ENCODE data around the gene FAIM2.

Gene FAIM2

DNA sequence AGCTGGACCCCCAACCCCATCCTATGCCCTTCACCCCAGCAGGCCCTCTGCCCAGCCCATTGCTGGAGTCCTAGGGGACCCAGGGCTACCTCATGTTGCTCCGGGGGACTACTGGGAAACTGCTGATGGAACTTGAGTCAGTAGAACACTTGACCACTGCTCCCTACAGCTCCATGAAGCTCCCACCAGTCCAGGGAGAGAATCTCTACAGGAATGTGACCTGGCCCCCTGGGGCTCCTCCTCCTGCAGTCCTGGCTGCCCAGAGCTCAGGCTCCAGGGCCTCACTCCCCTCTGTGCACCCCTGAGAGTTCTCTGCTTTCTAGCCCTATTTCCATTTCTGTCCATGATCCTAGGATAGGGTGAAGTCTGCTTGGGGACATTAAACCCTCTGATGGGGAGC lies 36.0 kb upstream of the FAIM2 start:
- DNase-seq (ENCODE audit: low read depth in 2 of 2), result no peak

DNA sequence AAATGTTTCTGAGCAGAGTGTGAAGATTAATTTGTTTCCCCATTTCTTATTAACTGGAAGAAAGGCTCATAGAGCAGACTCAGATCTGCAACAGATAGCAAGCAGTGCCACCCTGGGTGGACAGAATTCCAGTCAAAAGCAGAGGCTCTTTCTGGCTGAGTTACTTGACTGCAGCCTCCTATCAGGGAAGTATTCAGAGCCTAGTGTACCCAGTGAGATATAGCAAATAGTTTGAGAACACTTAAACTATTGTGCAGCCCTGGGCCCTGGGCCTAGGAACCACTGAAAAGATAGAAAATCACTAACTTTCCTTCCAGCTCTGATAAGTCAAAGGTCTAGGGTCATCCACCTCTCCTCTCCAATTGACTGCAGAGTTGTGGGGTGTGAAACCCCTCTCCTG lies 35.6 kb upstream of the FAIM2 start:
- DNase-seq (ENCODE audit: low read depth in 2 of 2), result no peak

DNA sequence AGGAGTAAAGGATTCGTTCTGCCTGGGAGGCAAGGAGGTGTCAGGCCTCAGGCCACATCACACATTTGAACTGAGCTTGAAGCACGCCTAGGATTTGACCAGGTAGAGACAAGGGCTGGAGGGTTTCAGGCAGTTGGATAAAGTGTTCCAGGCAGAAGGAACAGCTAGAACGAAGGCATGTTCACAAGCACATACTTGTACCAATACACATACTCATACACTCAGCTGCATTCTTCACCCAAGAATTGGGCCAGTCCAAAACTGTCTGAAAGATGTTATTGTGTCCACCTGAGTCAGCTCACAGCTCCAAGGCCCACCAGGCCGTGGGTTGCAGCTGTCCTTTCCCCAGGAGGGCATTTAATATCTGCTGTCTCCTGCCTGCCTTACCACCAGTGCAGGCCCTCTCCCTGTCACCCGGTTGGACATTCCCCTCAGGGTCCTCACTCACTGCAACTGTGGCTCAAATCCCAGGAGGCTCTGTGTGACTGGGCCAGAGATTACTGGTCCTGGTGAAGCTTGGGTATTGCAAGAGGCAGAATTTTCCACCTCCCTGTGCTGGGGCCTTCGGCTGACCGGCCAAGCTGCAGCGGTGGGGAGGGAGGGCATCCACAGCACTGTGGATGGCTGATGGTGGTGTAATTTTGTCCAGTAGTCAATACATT lies 34.1 kb upstream of the FAIM2 start:
- no peak for DNase-seq (ENCODE audit: low read depth in 2 of 2)

DNA sequence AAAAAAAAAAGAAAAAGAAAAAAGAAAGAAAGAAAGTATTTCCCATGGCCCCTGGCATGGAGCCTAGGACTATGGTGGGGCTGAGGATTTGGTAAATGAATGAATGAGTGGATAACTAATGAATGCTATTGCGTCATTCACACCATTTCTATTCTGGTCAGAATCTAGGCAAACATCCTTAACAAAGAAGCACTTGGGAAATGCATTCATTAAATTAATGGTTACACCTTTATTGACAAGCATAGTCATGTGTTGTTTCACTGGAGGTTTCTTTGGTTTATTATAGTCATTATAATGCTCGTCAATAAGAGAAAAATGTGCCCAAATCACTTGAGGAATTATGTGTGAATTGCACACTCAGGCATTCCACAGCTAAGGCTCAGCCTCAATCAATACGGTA lies 33.2 kb upstream of the FAIM2 start:
- no peak for DNase-seq (ENCODE audit: low read depth in 2 of 2)

DNA sequence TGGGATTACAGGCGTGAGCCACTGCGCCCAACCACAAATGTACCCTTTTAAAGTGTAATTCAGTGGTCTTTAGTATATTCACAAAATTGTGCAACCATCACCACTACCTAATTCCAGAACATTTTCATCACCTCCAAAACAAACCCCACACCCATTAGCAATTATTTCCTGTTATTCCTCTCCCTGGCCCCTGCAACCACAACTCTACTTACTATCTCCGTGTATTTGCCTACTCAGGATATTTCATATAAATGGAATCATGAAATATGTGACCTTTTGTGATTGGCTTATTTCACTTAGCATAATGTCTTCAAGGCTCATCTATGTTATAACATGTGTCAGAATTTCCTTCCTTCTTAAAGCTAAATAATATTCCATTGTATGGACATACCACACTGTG lies 30.8 kb upstream of the FAIM2 start:
- no peak for DNase-seq (ENCODE audit: low read depth in 2 of 2)

DNA sequence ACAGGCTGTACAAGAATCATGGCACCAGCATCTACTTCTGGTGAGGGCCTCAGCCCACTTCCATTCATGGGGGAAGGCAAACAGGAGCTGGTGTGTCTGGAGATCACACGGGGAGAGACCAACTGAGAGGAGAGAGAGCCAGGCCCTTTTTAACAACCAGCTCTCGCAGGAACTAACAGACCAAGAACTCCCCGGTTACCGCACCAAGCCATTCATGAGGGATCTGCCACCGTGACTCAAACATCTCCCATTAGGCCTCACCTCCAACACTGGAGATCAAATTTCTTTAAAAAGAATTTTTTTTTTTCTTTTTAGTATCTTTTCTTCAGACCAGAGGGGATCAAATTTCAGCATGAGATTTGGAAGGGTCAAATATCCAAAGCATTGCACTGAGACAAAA lies 30.1 kb upstream of the FAIM2 start:
- DNase-seq (ENCODE audit: low read depth in 2 of 2), result peak; percentile 9 to 15

DNA sequence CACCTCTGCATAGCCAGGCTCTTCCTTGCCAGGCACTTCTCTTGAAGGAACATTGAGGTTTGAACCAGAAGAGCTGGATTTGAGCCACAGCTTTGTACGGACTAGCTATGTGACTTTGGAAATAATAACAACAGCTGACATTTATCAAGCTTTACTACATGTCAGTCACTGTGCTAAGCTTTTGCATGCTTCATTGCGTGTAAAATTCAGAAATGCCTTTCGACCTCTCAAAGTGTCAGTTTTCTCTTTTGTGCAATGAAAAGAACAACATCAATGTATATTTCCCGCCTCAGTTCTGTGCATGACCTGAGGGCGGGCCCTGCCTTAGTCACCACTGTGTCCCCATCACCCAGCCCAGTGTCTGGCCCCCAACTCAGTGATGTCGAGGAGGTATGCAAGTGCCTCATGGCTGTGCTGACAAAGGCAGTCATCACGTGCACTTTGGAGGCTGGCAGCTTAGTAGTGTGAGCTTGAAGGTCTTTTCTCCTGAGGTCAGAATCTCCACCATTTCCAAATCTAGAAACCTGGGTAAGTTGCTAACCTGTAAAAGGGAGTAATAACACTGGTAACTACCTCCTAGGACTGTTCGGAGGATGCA lies 28.9 kb upstream of the FAIM2 start:
- no peak for DNase-seq (ENCODE audit: low read depth in 2 of 2)

DNA sequence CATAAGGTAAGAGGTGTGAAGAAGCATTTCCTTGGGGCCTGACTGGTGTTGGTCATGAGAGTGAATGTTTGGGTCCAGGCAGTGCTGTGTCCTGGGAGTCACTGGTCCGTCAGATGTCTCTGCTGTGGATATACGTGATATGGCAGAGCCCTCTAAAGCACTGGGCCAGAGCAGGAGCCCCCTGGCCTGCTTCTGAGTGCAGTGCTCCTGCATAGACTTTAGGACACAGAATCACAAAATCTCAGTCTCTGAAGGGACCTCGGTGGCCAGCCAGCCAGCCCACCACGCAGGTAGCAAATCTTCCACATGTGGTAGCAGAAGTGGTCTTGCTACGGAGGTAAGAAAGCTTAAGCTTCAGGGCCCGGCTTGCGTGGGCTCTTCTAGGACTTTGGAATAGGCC lies 28.3 kb upstream of the FAIM2 start:
- no peak for DNase-seq (ENCODE audit: low read depth in 2 of 2)

DNA sequence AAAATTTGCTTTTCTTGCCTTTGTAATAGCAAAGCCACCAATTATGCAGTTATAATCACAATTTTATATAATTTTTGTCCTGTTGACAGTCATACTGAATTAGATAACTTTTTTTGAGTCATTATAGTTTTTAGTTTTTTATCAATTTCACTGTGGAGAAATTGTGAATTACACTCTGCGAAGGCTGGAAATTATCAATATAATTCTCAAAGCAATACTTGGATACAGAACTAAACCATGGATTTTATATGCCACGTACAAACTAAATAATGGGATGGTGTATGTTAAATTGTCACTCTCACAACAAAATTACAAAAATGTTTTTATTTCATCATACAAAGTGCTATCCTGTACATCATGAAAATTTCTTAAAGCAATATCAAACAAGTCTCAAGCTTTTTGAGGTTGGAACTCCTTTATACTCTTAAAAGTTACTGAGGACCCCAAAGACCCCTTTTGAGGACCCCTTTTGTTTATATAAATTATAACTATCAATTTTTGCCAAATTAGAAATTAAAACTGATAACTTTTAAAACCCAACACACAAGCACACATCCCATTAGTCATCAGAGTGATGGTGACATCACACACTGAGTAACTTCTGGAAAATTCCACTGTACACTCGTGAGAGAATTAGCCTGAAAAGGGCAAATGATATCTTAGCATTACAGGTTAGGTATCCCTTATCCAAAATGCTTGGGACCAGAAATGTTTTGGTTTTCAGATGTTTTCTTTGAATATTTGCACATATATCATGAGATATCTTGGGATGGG lies 27.0 kb upstream of the FAIM2 start:
- DNase-seq (ENCODE audit: low read depth in 2 of 2), result peak in 1 of 2 experiments; percentile 10

DNA sequence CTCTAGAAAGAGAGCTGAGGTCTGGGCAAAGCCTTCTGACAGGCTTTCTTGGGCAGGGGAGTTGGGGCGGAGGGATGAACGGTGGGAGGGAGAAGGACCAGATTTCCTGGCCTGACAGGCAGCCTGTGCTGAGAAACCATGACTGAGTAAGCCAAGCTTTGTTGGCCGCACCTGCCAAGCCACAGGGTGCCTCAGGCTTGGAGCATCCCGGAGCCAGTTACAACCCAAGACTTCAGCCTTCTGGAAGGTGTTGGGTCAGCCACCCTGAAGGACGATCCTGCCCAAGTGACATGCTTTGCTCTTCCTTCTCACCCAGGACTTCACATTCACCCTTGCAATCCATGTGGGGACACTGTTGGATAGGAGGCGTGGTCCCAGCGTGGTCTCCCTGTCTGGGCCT lies 25.9 kb upstream of the FAIM2 start:
- DNase-seq (ENCODE audit: low read depth in 2 of 2), result no peak

DNA sequence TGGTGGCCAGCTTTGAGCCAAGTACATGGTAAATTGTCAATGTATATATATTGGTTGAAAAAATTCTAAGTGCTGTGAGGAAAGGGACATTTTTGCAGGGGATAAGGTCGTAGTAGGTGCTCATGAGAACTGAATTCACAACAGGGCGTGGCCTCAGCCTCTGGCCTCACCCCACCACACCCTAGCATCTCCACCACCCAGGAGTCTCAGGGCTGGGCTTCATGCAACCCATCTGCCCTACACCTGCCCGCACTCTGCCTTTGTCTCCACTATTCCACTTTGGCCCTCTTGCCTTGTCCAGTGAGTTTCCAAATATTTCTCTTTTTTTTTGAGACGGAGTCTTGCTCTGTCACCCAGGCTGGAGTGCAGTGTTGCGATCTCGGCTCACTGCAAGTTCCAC lies 24.8 kb upstream of the FAIM2 start:
- DNase-seq (ENCODE audit: low read depth in 2 of 2), result no peak

DNA sequence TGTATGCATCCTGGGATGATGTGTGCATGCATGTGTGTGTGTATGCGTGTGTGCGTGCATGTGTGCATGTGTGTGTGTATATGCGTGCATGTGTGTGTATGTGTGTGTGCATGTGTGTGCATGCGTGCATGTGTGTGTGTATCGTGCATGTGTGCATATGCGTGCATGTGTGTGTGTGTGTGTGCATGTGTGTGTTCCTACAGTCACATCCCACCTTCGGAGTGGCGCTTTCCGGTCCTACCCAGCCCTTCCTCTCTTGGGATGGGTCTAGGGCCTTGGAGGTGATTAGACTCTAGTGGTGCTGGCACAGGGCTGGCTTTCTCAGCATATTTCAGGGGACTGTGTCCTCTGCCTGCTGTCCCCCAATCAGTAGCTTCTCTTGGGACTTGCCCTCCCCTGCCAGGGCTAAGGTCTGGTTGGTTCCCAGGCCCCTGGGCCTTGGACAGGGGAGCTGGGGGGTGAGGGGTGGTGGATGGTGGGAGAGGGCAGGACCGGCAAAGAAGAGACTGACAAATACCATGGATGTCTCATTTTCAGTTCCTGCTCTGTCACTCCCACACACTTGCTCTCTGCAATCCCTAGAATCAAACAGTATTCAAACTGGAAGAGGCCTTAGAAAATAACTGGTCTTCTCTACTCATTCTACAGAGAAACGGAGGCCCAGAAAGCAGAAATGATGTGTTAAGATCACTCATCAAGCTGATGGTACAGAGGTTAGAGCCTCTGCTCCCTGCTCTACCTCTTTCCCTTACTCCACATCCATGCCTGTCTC lies 21.9 kb upstream of the FAIM2 start:
- DNase-seq (ENCODE audit: low read depth in 2 of 2), result no peak

DNA sequence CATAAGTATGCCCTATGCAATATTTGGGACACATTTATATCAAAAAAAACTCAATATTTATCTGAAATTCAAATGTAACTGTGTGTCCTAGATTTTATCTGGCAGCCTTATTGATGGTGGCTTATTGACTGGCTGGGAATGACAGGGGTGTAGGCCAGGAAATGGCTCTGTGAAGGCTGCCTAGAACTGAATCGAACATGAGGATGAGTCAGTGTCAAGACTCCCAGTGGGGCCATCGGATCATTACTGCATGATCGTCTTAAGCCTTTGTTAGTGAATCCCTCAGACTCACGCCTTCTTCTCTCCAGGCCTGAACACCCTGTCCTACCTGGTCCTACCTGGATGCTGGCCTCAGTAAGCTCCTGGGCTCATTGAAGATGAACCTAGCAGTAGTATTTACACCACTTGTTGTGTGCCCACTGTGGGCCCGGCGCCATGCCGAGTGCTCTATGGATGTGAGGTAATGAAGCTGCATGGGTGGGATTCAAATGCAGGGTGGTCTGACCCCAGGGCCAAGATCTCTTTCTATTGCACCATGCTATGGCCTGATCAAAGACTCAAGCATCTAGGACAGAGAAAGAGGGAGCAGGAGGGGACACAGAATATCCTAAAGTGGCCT lies 21.0 kb upstream of the FAIM2 start:
- DNase-seq (ENCODE audit: low read depth in 2 of 2), result no peak

DNA sequence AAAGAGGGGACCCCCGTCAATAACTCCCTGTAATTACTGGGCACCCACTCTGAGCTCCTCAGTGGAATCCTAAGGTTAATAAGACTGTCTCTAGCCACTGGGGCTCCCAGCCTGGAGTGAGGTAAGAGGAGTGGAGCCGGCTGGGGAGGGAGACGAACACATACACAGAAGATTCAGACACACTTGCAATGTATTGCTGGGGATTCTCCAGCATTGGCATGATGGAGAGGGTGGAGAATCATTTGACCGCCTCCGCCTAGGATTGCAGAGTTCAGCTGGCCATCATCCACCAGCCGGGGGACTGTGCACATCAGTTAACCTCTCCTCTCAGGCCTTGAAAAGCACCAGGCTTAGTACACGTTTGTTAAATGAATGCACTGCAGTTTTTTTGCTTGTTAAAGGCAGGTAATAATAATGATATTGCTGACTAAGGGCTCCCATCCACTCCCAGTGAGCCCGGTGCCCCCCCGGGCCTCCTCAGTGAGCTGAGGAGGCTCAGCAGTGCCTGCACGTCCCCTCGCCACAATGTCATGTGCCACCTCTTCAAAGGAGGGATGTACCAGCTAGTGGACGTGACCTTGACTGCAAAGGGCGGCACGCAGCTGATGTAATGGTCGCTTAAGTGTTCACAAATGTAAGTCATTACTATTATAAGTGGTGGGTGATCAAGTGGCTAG lies 20.3 kb upstream of the FAIM2 start:
- no peak for DNase-seq (ENCODE audit: low read depth in 2 of 2)

DNA sequence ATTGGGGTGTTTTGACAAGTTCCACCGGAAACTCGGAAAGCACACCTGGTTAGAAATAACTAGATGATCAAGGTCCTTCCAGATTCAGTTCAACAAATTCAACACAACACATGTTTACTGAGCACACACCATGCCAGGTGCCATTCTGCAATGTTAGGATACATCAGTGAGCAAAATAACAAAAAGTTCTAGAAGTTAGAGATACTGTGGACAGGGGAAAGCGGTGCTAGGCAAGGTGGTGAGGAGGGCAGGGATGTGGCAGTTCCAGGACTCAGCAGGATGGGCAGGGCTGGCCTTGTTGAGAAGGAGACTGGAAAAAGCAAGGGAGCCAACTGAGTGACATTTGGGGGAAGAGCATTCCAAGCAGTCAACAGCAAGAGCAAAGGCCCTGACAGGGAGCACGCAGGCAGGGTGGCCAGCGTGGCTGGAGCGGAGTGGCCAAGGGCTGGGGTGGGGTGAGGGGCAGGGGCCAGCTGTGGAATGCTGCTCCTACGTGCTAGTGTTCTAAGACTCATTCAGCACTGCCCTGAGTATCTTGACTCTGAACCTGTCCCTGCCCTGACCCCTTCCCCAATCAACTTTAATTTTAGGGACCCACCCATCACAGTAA lies 19.4 kb upstream of the FAIM2 start:
- no peak for DNase-seq (ENCODE audit: low read depth in 2 of 2)

DNA sequence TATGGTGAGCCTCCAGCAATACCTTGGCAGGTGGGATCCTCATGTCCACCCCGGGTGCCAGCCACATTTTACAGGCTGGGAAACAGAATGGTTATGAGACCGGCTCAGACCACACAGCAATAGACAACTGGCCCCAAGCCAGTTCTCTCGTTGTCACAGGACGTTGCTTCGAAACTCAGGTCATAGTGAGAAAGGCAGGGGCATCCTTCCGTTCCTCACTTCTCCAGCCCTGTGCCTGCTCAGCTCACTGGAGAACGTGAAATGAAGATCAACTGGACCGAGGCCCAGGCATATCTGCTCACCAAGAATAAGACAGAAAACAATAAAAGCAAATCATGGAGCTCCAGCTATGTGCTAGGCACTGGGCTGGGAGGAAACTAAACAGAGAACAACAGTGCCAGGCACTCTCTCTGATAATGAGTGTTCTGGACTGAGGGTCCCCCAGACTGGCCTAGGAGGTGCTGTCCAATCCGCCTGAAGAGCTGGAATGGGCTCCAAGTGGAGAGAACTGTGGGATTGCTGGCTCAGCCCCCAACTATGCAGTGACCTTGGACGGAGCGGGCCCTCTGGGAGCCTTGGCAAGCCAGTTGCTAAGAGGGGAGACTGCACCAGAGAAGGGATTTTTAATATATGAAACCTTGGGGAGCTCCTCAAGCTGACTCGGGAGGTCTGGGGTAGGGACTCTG lies 18.8 kb upstream of the FAIM2 start:
- no peak for DNase-seq (ENCODE audit: low read depth in 2 of 2)

DNA sequence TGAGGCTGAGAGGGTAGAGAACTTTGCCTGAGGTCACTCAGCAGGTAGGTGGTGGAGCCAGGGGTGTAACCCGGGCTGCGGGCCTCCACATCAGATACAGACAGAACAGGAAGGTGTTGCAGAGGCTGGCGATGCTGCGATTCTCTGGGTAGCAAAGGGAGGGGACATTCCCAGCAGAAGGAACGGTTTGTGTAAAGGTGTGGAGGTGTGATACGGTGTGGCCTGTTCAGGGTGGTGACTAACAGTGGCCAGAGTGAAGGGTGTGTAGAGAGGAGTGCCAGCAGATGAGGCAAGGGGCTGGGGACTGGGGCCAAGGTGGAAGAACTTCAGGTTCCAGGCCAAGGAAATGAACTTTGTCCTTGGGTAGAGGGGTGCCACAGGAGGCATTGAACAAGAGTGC lies 18.2 kb upstream of the FAIM2 start:
- no peak for DNase-seq (ENCODE audit: low read depth in 2 of 2)

DNA sequence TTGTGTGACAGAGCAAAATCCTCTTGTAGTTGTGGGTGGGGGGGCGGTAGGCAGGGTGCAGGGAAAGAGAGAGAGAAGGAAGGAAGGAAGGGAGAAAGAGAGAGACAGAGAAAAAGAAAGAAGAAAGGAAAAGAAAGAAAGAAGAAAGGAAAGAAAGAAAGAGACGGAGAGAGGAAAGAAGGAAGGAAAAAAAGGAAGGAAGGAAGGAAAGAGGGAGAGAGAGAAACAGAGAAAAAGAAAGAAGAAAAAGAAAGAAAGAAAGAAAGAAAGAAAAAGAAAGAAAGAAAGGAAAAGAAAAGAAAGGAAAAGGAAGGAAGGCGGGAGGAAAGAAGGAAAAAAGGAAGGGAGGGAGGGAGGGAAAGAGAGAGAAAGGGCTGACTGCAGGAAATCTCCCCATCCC lies 17.6 kb upstream of the FAIM2 start:
- no peak for DNase-seq (ENCODE audit: low read depth in 2 of 2)

DNA sequence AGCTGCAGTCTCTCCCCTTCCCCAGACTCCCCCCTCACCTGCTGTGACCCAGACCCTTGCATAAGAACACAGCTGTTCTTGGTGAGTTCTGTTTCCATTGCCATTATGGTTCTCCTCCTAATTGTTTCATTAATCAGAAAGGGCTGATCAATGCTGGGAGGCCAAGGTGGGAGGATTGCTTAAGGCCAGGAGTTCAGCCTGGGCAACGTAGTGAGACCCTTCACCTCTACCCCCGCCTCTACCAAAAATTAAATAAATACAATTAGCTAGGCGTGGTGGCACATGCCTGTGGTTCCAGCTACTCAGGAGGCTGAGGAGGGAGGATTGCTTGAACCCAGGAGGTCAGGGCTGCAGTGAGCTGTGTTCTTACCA lies 17.2 kb upstream of the FAIM2 start:
- no peak for DNase-seq (ENCODE audit: low read depth in 2 of 2)

DNA sequence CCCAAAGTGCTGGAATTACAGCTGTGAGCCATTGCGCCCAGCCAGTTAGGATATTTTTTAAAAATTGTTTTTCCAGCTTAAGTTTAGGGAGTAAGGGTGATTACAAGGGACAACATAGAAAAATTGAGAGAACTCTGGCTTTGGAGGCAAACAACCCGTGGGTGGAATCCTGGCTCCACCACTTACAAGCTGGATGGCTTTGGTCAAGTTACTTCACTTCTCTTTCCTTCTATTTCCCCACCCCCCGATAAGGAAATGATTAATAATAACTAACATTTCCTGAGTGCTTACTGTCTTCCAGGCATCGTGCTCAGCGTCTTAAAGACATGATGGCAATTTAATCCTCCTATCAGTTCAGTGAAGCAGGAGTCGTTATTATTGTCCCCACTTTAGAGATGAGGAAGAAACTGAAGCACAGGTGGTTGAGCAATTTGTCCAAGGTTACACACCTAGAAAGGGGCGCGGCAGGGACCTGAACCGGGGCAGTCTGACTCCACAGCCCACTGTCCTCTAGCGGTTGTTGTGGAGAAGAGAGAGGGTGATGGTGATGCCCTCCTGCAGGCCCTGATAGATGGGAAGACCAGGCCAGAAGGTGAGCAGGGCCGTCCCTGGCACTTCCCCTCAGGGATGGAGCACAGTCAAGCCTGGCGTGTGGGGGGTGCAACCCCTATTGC lies 16.7 kb upstream of the FAIM2 start:
- DNase-seq (ENCODE audit: low read depth in 2 of 2), result no peak

All from fibroblast of skin of left quadriceps (primary cell).